H9 (cell line): ENCODE results near the gene UPF1. TPM values are rescaled to one million over a fixed set of nuclear protein-coding genes. Genes with fewer than 3 reads are reported as not detected.

Experiments
- DNase-seq: peaks from one replicate; pipeline ENCODE4 v3.0.0-alpha.2; 2017
- H2AFZ ChIP-seq: one replicate; pipeline ENCODE4 v1.6.1; 2013; ENCODE audit warnings: mild to moderate bottlenecking, low read length, control low read depth, moderate library complexity
- H2AK5ac ChIP-seq: 2 replicates; pipeline ENCODE4 v1.6.1; 2013; ENCODE audit warnings: low read length, control low read depth, mixed read lengths; ENCODE audit not compliant: insufficient read length
- H2BK120ac ChIP-seq: one replicate; pipeline ENCODE4 v1.6.1; 2013; ENCODE audit warnings: low read depth, mild to moderate bottlenecking, low read length, control low read depth, inconsistent platforms; ENCODE audit not compliant: poor library complexity, severe bottlenecking
- H2BK12ac ChIP-seq: 2 replicates; pipeline ENCODE4 v1.6.1; 2013; ENCODE audit warnings: low read length, control low read depth, mixed read lengths, low read depth; ENCODE audit not compliant: insufficient read length
- H2BK15ac ChIP-seq: 2 replicates; pipeline ENCODE4 v1.6.1; 2013; ENCODE audit warnings: low read depth, low read length, control low read depth
- H2BK20ac ChIP-seq: one replicate; pipeline ENCODE4 v1.6.1; 2013; ENCODE audit warnings: low read depth, mild to moderate bottlenecking, low read length, control low read depth, inconsistent platforms; ENCODE audit not compliant: poor library complexity, severe bottlenecking
- H2BK5ac ChIP-seq: 2 replicates; pipeline ENCODE4 v1.6.1; 2013; ENCODE audit warnings: low read length, control low read depth, mixed read lengths; ENCODE audit not compliant: insufficient read length
- H3K14ac ChIP-seq: 2 replicates; pipeline ENCODE4 v1.6.1; 2013; ENCODE audit warnings: low read length, control low read depth; ENCODE audit not compliant: insufficient read depth
- H3K18ac ChIP-seq: 2 replicates; pipeline ENCODE4 v1.6.1; 2013; ENCODE audit warnings: low read depth, mild to moderate bottlenecking, mixed read lengths, low read length, control low read depth; ENCODE audit not compliant: insufficient read length
- H3K23ac ChIP-seq: 2 replicates; pipeline ENCODE4 v1.6.1; 2013; ENCODE audit warnings: low read length, control low read depth, mixed read lengths, low read depth; ENCODE audit not compliant: insufficient read length
- H3K23me2 ChIP-seq: 2 replicates; pipeline ENCODE4 v1.6.1; 2013; ENCODE audit warnings: low read depth, mild to moderate bottlenecking, mixed read lengths, low read length, control low read depth; ENCODE audit not compliant: insufficient read length, poor library complexity, severe bottlenecking
- H3K27ac ChIP-seq: 2 replicates; pipeline ENCODE4 v1.5.1; 2013; ENCODE audit warnings: low read length, control low read depth, mixed read lengths, low read depth; ENCODE audit not compliant: insufficient read length
- H3K27me3 ChIP-seq: 2 replicates; pipeline ENCODE4 v1.6.1; 2013; ENCODE audit warnings: low read length, control low read depth, inconsistent platforms; ENCODE audit not compliant: insufficient read depth
- H3K4ac ChIP-seq: 2 replicates; pipeline ENCODE4 v1.6.1; 2013; ENCODE audit warnings: low read depth, mild to moderate bottlenecking, control low read depth, inconsistent platforms, low read length, moderate library complexity
- H3K4me1 ChIP-seq: 2 replicates; pipeline ENCODE4 v1.6.1; 2013; ENCODE audit warnings: low read length, control low read depth, inconsistent platforms; ENCODE audit not compliant: insufficient read depth
- H3K4me2 ChIP-seq: 2 replicates; pipeline ENCODE4 v1.6.1; 2013; ENCODE audit warnings: low read length, control low read depth, mixed read lengths; ENCODE audit not compliant: insufficient read length, insufficient read depth
- H3K56ac ChIP-seq: 2 replicates; pipeline ENCODE4 v1.6.1; 2013; ENCODE audit warnings: low read depth, mild to moderate bottlenecking, mixed read lengths, low read length, control low read depth; ENCODE audit not compliant: insufficient read length
- H3K79me1 ChIP-seq: 2 replicates; pipeline ENCODE4 v1.6.1; 2013; ENCODE audit warnings: low read depth, mild to moderate bottlenecking, moderate library complexity, low read length, control low read depth, inconsistent platforms; ENCODE audit not compliant: insufficient read depth, poor library complexity, severe bottlenecking
- H3K79me2 ChIP-seq: 2 replicates; pipeline ENCODE4 v1.6.1; 2013; ENCODE audit warnings: low read length, control low read depth, inconsistent platforms; ENCODE audit not compliant: insufficient read depth
- H3K9ac ChIP-seq: 2 replicates; pipeline ENCODE4 v1.6.1; 2013; ENCODE audit warnings: low read length, control low read depth, mixed read lengths; ENCODE audit not compliant: insufficient read length; ENCODE audit errors: extremely low read depth
- H3K9me3 ChIP-seq: one replicate; pipeline ENCODE4 v1.6.1; 2013; ENCODE audit warnings: low read depth, low read length, inconsistent platforms; ENCODE audit not compliant: control insufficient read depth
- H3T11ph ChIP-seq: one replicate; pipeline ENCODE4 v1.6.1; 2013; ENCODE audit warnings: mild to moderate bottlenecking, low read length, control low read depth, inconsistent platforms
- H4K20me1 ChIP-seq: one replicate; pipeline ENCODE4 v1.6.1; 2013; ENCODE audit not compliant: control insufficient read depth, insufficient read length, insufficient read depth
- H4K5ac ChIP-seq: 2 replicates; pipeline ENCODE4 v1.6.1; 2013; ENCODE audit warnings: low read depth, mild to moderate bottlenecking, mixed read lengths, low read length, control low read depth; ENCODE audit not compliant: insufficient read length
- H4K8ac ChIP-seq: replicated peaks from 2 replicates; pipeline ENCODE4 v1.6.1; 2013; ENCODE audit warnings: low read length, control low read depth, mixed read lengths, low read depth; ENCODE audit not compliant: insufficient read length
- H4K91ac ChIP-seq: 2 replicates; pipeline ENCODE4 v1.6.1; 2013; ENCODE audit warnings: low read depth, mild to moderate bottlenecking, moderate library complexity, mixed read lengths, low read length, control low read depth; ENCODE audit not compliant: insufficient read length
- H3K27ac Mint-ChIP-seq, 3 experiments: 2 replicates in 2 of 3; 3 replicates in 1 of 3; pipeline ENCODE4 v1.8.0; 2020 to 2021; ENCODE audit warnings: mixed read lengths in 3 of 3, mild to moderate bottlenecking in 1 of 3, moderate library complexity in 1 of 3
- H3K27me3 Mint-ChIP-seq: 2 replicates; pipeline ENCODE4 v1.8.0; 2021; ENCODE audit warnings: low read depth, mild to moderate bottlenecking, moderate library complexity, mixed read lengths
- H3K36me3 Mint-ChIP-seq, 3 experiments: 2 replicates in 2 of 3; 3 replicates in 1 of 3; pipeline ENCODE4 v1.8.0; 2020 to 2021; ENCODE audit warnings: low read depth in 3 of 3, mixed read lengths in 3 of 3; ENCODE audit not compliant: insufficient read depth in 1 of 3
- H3K4me1 Mint-ChIP-seq, 2 experiments: 2 replicates each; pipeline ENCODE4 v1.8.0; 2020; ENCODE audit warnings: mixed read lengths in 2 of 2
- H3K4me3 Mint-ChIP-seq, 2 experiments: 2 replicates in 1 of 2; 3 replicates in 1 of 2; pipeline ENCODE4 v1.8.0; 2020 to 2021; ENCODE audit warnings: mild to moderate bottlenecking in 2 of 2, mixed read lengths in 2 of 2, moderate library complexity in 1 of 2
- H3K9me3 Mint-ChIP-seq, 2 experiments: 2 replicates in 1 of 2; 3 replicates in 1 of 2; pipeline ENCODE4 v1.8.0; 2020; ENCODE audit warnings: mild to moderate bottlenecking in 2 of 2, mixed read lengths in 2 of 2, moderate library complexity in 1 of 2
- CTCF ChIP-seq: fragments of 200-600 bp; sonication (generic); conservative IDR thresholded peaks from 3 replicates; pipeline ENCODE4 v1.8.0; 2021; ENCODE audit warnings: antibody characterized with exemption, mild to moderate bottlenecking
- WGBS: extraction: QIAGEN DNeasy Blood & Tissue Kit; methylation state at CpG from one replicate; pipeline ENCODE4 v1.1.7; 2013; ENCODE audit warnings: missing lambda C conversion rate, low lambda C conversion rate, mixed read lengths; ENCODE audit not compliant: insufficient read length; ENCODE audit errors: extremely low coverage; 5-methylcytosine and 5-hydroxymethylcytosine counted together
- total RNA-seq: library from RNA; stranded (reverse); gene quantifications from 2 replicates; pipeline ENCODE4 v1.2.1, GENCODE V29; 2021

The UPF1 gene
- total RNA-seq, 1 experiment from 2014 or later: 85.4 TPM

- Histone ChIP-seq H4K20me1 (no peaks in the 10 kb centered on the region), H3K23ac (no peak overlapping the region), H3K27ac (no peak overlapping the region), H3K4me1 (no peaks in the 10 kb centered on the region), H2BK15ac (no peak overlapping the region), H3K4ac (no peak overlapping the region), H4K5ac (no peak overlapping the region), H3K27me3 (peaks cover 8% of the 10 kb centered on the region; the same call in 1 of the 2 replicates), H3K9me3 (no peaks in the 10 kb centered on the region), H2AK5ac (no peak overlapping the region), H3K14ac (no peak overlapping the region), H3K9ac (no peak overlapping the region), H4K8ac (no peak overlapping the region), H3K79me1 (no peaks in the 10 kb centered on the region), H2BK20ac (no peak overlapping the region), H2BK5ac (no peak overlapping the region), H3K23me2 (no peaks in the 10 kb centered on the region), H2BK120ac (no peak overlapping the region), H3T11ph (no peak overlapping the region), H3K18ac (no peak overlapping the region), H2BK12ac (no peak overlapping the region), H3K4me2 (no peak overlapping the region), H3K79me2 (no peaks in the 10 kb centered on the region), H3K56ac (no peak overlapping the region), H2AFZ (no peak overlapping the region), H4K91ac (no peak overlapping the region)
- no peak for TF ChIP-seq CTCF
- Mint-ChIP-seq H3K36me3 (no peaks in the 10 kb centered on the region), H3K4me3 (no peak overlapping the region), H3K27me3 (peaks cover 30% of the 10 kb centered on the region), H3K4me1 (no peaks in the 10 kb centered on the region; a peak in 1 of 4 replicates), H3K9me3 (no peaks in the 10 kb centered on the region), H3K27ac (no peak overlapping the region)
- no peak for DNase-seq
- no CpG with 5 or more reads among the region's 8 CpGs for WGBS
Observed at GRCh38 chr19:18804643-18805042, 27.1 kb upstream of the UPF1 start.
